ENCODE results near the gene ZNF93.
"Not testable (repeated sequence)": the region's sequence is repeated elsewhere in the genome, so short reads cannot be mapped to it uniquely, and the experiment has no call there.

Gene ZNF93

GRCh38 chr19:19938449-19938848 lies 37.7 kb downstream of the ZNF93 start:
- DNase-seq (ENCODE audit: low read depth), result no peak

GRCh38 chr19:19943848-19944582 lies 43.3 kb downstream of the ZNF93 start:
- no peak for DNase-seq (ENCODE audit: low read depth)

GRCh38 chr19:19944583-19944880 lies 43.8 kb downstream of the ZNF93 start:
- DNase-seq (ENCODE audit: low read depth), result no peak

GRCh38 chr19:19946226-19946625 lies 45.5 kb downstream of the ZNF93 start:
- DNase-seq (ENCODE audit: low read depth), result no peak

GRCh38 chr19:19948800-19949199 lies 48.1 kb downstream of the ZNF93 start:
- DNase-seq (ENCODE audit: low read depth), result no peak

- DNase-seq (ENCODE audit: low read depth), result no peak
Observed at GRCh38 chr19:19955208-19955607, 54.5 kb downstream of the ZNF93 start.

GRCh38 chr19:19956434-19957075 lies 55.8 kb downstream of the ZNF93 start:
- no peak for DNase-seq (ENCODE audit: low read depth)

- not testable (repeated sequence) for DNase-seq (ENCODE audit: low read depth)
Observed at GRCh38 chr19:19957766-19958165, 57.0 kb downstream of the ZNF93 start.

- DNase-seq (ENCODE audit: low read depth), result peak; percentile 39
Observed at GRCh38 chr19:19959151-19959799, 58.5 kb downstream of the ZNF93 start.

- DNase-seq (ENCODE audit: low read depth), result no peak
Observed at GRCh38 chr19:19964416-19964815, 63.7 kb downstream of the ZNF93 start.

GRCh38 chr19:19966126-19966525 lies 65.4 kb downstream of the ZNF93 start:
- not testable (repeated sequence) for DNase-seq (ENCODE audit: low read depth)

- no peak for DNase-seq (ENCODE audit: low read depth)
Observed at GRCh38 chr19:19966862-19967261, 66.1 kb downstream of the ZNF93 start.

Data from stimulated activated CD8-positive, alpha-beta memory T cell treated with anti-CD3 and anti-CD28 coated beads, Interleukin-15, amount 100 ng/mL, for 1 hour (primary cell).